Gastrocnemius medialis (tissue), 4 donors: ENCODE results near the gene TMEM209.

ENCODE experiments used
- POLR2A ChIP-seq, 2 donors: fragments of 450-650 bp; IDR thresholded peaks; one replicate each; pipeline ENCODE4 v1.6.1; 2017; ENCODE audit warnings: antibody characterized with exemption in 2 of 2, mild to moderate bottlenecking in 2 of 2, moderate library complexity in 2 of 2
- TF ChIP-seq, protein P1 (sequence below), 5 experiments: fragments of 450-650 bp in 3 of 5; fragments of 200-600 bp in 2 of 5; sonication (generic) in 2 of 5; IDR thresholded peaks in 4 of 5; conservative IDR thresholded peaks in 1 of 5; 1 replicate in 4 of 5; 2 replicates in 1 of 5; pipeline ENCODE4 v1.5.1; 2016 to 2019; ENCODE audit warnings: antibody characterized with exemption in 5 of 5, mild to moderate bottlenecking in 3 of 5, moderate library complexity in 3 of 5

DNA sequence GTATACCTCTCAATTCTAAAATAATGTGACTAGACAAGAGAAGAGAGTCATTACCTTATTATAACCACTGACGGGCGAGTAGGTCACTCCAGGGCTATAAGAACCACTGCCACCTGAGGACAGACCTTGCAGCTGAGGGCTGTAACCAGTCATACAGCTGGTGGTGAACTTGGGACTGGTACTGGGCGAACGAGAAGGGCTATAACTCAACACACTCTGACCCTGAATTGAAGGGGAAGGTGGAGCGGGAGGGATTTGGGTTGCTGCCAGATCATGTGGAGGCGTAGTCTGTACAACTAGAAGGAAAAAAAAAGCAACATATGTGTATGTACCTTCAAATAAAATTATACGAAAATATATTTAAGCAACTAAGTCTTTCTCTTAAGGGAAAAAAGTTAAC, 3.4 kb downstream of the TMEM209 start:
- no peak for TF ChIP-seq POLR2A (IDR thresholded peaks at IDR 0.05)
- TF ChIP-seq, protein P1, sequence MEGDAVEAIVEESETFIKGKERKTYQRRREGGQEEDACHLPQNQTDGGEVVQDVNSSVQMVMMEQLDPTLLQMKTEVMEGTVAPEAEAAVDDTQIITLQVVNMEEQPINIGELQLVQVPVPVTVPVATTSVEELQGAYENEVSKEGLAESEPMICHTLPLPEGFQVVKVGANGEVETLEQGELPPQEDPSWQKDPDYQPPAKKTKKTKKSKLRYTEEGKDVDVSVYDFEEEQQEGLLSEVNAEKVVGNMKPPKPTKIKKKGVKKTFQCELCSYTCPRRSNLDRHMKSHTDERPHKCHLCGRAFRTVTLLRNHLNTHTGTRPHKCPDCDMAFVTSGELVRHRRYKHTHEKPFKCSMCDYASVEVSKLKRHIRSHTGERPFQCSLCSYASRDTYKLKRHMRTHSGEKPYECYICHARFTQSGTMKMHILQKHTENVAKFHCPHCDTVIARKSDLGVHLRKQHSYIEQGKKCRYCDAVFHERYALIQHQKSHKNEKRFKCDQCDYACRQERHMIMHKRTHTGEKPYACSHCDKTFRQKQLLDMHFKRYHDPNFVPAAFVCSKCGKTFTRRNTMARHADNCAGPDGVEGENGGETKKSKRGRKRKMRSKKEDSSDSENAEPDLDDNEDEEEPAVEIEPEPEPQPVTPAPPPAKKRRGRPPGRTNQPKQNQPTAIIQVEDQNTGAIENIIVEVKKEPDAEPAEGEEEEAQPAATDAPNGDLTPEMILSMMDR (IDR thresholded peaks at IDR 0.05 in 4 of 5, conservative IDR thresholded peaks at IDR 0.05 in 1 of 5) = no peak
